Mononuclear cell (primary cell): ENCODE data around the gene PHYKPL. TPM values are rescaled to one million over a fixed set of nuclear protein-coding genes. Genes with fewer than 3 reads are reported as not detected.
"Not testable (repeated sequence)": the region's sequence is repeated elsewhere in the genome, so short reads cannot be mapped to it uniquely, and the experiment has no call there.

Experiments
- H3K27me3 ChIP-seq: 2 replicates; pipeline ENCODE4 v1.6.0; 2011; ENCODE audit warnings: low read length, control low read depth; ENCODE audit not compliant: insufficient read depth
- H3K4me1 ChIP-seq: 2 replicates; pipeline ENCODE4 v1.5.1; 2011; ENCODE audit warnings: mild to moderate bottlenecking, low read length, control low read depth; ENCODE audit not compliant: insufficient read depth
- H3K4me3 ChIP-seq: 2 replicates; pipeline ENCODE4 v1.5.1; 2011; ENCODE audit warnings: mild to moderate bottlenecking, low read length, moderate library complexity
- H3K9me3 ChIP-seq: 2 replicates; pipeline ENCODE4 v1.5.1; 2011; ENCODE audit warnings: low read depth, mild to moderate bottlenecking, control low read depth, low read length
- total RNA-seq: library from RNA; depleted of rRNA; stranded (reverse); fragments of >200 nt; gene quantifications from one replicate; pipeline ENCODE4 v1.2.3, GENCODE V29; 2012

Gene PHYKPL
- total RNA-seq, 1 donor: 38.4 TPM

DNA sequence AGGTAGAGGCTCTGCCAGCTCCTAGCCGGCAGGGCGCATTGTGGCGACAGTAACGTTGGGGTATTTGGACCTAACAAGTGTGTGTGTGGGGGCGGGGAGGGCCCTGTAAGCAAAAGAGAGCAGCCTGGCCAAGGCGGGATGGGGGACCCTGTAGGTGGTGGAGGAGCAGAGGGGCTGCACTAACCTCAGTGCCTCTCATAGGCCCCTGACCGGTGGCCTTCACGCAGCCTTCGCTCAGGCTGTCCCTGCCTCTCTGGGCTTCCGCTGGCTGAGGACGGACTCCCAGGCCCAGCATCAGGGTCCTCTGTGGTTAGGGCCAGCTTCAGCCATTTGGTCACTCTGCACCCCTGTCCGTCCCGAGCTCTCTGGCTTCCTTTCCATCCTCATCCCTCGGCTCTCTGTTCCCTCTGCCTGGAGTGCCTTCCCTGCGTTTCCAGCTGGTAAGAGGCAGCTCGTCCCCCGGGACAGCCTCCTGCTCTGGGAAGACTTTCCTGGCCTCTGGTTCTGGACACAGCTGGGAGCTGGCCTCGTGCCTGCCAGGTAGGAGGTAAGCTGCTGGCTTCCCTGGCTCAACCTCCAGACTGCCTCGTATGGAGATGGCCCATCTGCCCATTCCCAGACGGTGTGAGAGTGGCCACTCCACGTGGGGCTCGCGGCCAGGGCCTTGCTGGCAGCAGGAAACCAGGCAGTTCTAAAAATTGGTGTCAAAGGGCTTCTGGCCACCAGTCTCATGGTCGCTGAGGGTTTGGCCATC is 39.3 kb upstream of the PHYKPL start:
- Histone ChIP-seq H3K9me3 (no peaks in the 10 kb centered on the region), H3K4me1 (no peaks in the 10 kb centered on the region), H3K4me3 (no peak overlapping the region), H3K27me3 (no peaks in the 10 kb centered on the region)

DNA sequence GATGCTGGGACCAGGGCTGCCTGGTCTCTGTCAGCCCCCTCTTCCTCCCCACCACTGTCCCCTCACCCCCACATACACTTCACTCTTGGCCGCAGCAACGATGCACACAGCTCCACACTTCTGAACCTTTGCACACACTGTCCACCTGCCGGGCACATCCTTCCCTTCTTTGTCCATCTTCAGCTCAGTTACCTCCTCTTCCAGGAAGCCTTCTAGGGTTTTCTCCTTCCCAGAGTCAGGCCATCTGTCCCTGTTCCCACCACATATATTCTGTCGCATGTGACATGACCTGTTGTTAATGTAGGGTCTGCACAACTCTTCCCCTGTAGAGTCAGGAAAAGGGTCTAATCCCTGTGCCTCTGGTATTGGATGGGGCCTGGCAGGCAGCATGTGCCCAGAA is 38.6 kb upstream of the PHYKPL start:
- H3K9me3 ChIP-seq: no peaks in the 10 kb centered on the region
- H3K27me3 ChIP-seq: no peaks in the 10 kb centered on the region
- no peaks in the 10 kb centered on the region for H3K4me1 ChIP-seq
- no peak overlapping the region for H3K4me3 ChIP-seq

DNA sequence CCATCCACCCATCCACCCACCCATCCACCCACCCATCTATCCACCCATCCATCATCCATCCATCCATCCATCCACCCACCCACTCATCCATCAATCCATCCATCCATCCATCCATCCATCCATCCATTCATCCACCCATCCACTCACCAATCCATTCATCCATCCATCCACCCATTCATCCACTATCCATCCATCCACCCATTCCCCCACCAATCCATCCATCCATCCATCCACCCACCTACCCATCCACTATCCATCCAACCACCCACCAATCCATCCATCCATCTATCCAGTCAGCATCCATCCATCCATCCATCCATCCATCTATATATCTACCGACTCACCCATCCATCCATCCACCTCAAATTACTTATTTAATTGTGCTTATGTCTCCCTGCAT is 36.9 kb upstream of the PHYKPL start:
- no peaks in the 10 kb centered on the region for H3K4me1 ChIP-seq
- H3K9me3 ChIP-seq: no peaks in the 10 kb centered on the region
- H3K4me3 ChIP-seq: no peak overlapping the region
- no peaks in the 10 kb centered on the region for H3K27me3 ChIP-seq

DNA sequence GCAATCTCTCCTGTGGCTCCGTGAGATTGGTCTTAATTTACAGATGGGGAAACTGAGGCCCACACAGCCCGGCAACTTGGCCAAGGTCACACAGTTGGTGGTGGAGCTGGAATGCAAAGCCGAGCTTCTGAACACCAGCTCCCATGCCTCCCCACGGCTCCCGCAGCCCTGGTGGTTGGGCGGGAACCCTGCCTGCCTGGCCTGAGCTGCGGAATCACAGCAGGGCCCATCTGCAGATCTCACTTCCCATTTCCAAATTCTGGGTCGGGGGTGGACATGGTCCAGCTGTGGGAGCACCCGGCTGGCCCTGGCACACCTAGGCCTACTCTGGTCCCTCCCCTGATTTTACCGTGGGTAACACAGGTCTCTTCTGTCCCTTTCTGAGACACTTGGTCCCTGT is 35.3 kb upstream of the PHYKPL start:
- no peaks in the 10 kb centered on the region for H3K27me3 ChIP-seq
- no peak overlapping the region for H3K4me3 ChIP-seq
- H3K9me3 ChIP-seq: no peaks in the 10 kb centered on the region
- H3K4me1 ChIP-seq: no peaks in the 10 kb centered on the region

DNA sequence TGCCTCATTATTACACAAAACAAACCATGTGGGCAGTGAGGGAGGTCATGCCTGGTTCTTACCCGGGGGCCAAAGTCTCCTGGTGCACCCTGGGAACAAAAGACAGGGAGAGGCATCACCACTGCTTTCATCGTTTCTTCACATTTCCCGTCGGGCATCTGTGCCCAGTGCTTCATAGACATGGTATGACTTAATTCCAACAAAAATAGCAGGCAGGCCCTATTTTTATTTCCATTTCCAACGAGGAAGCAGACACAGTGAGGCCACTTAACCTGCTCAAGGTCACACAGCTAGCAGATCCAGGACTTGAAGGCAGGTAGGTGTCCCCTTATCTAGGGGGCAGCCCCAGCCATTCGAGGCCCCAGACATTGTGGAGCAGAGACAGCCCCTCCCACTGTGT is 34.6 kb upstream of the PHYKPL start:
- H3K27me3 ChIP-seq: no peaks in the 10 kb centered on the region
- no peaks in the 10 kb centered on the region for H3K9me3 ChIP-seq
- H3K4me1 ChIP-seq: no peaks in the 10 kb centered on the region
- H3K4me3 ChIP-seq: no peak overlapping the region

DNA sequence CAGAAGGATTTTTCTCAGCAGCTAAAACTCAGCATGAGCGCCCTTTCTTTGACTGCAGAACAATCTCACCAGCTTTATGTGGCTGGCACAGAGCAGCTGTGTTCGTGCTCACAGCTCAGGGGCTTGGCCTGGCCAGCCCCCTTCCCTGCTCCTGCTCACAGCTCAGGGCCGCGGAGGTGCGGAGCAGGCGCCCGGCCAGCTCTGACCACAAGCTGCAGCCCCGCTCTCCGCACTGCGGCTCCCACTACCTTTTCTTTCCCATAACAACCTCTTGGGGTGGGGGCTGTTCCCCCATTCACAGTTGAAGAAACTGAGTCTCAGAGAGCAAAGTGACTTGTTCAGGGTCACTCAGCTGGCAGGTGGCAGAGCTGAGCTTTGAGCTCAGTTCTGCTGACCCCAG is 34.0 kb upstream of the PHYKPL start:
- Histone ChIP-seq H3K27me3 (no peaks in the 10 kb centered on the region), H3K9me3 (no peaks in the 10 kb centered on the region), H3K4me3 (no peak overlapping the region), H3K4me1 (no peaks in the 10 kb centered on the region)

DNA sequence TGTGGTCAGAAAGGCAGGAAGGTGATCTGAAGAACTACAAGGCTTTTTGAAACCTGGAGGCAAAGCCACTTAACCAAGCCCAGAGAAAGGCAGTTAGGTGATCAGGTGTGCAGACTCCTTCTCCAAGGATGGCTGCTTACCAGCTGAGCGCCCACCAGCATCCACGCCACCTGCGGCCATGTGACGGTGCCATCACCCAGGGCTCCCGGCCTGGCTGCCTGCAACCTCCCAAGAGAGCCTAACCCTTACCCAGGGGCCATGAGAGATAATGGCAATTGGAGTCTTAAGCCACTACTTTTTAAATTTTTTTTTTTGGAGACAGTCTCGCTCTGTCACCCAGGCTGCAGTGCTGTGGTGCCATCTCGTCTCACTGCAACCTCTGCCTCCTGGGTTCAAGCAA is 33.1 kb upstream of the PHYKPL start:
- Histone ChIP-seq H3K9me3 (no peaks in the 10 kb centered on the region), H3K4me1 (no peaks in the 10 kb centered on the region), H3K4me3 (no peak overlapping the region), H3K27me3 (no peaks in the 10 kb centered on the region)

DNA sequence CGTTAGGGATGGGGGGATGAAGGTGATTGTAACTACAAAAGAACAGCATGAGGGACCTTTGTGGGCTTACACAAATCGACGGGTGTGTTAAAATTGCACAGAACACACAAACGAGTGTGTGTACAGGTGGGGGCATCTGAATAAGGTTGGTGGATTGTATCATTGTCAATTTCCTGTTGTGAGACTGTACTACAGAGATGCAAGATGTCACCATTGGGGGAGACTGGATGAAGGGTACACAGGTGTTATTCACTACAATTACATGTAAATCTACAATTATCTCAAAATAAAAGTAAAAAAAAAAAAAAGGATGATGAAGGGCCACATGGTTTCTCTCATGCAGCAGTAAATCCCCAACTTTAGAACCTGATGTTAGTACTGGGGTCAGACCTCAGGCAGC is 31.4 kb upstream of the PHYKPL start:
- no peaks in the 10 kb centered on the region for H3K4me1 ChIP-seq
- no peak overlapping the region for H3K4me3 ChIP-seq
- H3K27me3 ChIP-seq: no peaks in the 10 kb centered on the region
- no peaks in the 10 kb centered on the region for H3K9me3 ChIP-seq

DNA sequence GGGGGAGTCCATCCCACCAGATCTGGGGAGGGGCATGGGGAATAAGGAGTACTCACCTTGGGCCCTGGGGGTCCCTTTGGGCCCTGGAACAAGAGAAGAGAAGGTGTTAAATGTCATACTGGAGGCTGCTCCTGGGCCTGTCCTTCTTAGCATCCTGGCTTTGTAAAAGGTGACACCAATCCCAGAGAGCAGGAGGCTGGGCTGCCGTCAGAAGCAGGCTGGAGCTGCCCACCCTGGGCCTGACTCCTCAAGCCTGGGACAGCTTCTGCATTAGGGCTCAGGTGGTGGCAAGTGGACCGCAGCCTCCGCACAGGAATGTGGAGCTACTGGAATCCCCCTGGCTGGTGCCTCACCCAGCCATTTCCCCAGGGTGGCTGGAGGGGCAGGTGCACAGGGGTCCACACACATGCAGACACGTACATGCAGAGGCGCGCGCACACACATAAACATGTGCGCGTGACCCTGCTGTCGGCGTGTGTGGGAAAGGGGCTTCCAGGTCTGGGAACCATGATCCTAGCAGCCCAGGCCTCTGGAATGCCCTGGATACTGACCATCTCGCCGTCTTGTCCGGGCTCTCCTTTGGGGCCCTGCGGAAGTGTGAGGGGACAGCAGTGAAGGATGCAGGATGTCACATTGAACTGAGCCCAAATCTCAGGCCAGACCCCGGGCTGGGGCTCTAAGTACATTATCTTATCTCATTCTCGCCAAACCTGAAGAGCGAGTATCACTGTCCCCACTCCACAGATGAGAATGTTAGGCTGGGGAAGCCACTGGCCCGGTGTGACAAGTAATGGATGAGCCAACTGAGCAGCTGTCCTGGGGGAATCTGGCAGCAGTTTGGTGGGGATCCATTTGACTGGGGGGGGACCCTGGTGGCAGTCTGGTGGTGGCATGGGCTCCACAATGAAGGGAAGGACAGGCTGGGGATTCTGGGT is 29.3 kb upstream of the PHYKPL start:
- Histone ChIP-seq H3K9me3 (no peaks in the 10 kb centered on the region), H3K27me3 (no peaks in the 10 kb centered on the region), H3K4me1 (no peaks in the 10 kb centered on the region), H3K4me3 (no peak overlapping the region)

DNA sequence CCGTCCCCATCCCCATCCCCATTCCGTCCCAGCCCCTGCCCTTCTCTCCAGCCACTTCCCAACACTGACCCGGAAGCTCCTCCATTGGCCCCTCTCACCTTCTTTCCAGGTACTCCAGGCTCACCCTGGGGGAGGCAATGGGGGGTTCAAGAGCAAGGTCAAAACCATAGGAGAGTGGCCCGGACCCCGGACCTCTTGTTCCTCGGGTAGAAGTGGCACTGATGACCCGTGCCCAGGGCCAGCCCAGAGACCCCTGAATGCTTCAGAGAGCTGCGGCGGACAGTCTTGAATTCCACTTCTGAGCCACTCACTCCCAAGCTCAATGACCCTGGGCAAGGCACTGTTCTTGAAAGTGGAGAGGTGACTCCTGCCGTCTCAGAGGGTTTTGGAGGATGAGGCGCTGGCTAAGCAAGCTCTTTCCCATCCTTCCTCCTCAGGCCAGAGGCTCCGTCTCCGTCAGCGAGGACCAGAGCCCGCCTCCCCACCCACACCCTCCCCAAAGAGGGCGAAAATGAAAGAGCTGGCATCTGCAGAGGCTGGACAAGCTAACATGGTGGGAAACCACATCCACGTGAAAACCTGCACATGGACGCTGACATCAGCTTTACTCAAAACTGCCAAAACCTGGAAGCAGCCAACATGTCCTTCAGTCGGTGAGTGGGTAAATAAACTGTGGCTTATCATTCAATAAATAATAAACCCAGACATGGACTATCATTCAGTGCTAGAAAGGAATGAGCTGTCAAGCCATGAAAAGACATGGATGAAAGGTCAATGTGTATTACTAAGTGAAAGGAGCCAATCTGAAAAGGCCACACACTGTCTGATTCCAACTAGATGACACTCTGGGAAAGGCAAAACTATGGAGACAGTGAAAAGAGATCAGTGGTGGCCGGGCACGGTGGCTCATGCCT is 27.3 kb upstream of the PHYKPL start:
- no peaks in the 10 kb centered on the region for H3K4me1 ChIP-seq
- no peaks in the 10 kb centered on the region for H3K9me3 ChIP-seq
- no peak overlapping the region for H3K4me3 ChIP-seq
- no peaks in the 10 kb centered on the region for H3K27me3 ChIP-seq

DNA sequence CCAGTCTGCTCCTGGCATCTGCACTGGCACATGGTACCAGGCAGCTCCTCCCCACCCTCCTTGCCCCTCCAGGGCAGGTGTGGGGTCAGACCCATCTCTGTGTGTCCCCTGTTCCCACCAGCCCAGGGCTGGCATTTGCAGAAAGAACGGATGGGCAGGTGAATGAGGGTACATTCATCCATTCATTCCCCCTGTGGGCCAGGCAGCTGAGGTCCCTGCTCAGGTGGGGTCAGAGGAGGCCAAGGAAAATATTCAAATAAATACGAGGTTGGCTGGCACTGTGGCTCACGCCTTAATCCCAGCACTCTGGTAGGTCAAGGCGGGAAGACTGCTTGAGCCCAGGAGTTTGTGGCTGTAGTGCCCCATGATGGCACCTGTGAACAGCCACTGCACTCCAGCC is 25.0 kb upstream of the PHYKPL start:
- Histone ChIP-seq H3K9me3 (no peaks in the 10 kb centered on the region), H3K27me3 (no peaks in the 10 kb centered on the region), H3K4me1 (no peaks in the 10 kb centered on the region), H3K4me3 (no peak overlapping the region)

DNA sequence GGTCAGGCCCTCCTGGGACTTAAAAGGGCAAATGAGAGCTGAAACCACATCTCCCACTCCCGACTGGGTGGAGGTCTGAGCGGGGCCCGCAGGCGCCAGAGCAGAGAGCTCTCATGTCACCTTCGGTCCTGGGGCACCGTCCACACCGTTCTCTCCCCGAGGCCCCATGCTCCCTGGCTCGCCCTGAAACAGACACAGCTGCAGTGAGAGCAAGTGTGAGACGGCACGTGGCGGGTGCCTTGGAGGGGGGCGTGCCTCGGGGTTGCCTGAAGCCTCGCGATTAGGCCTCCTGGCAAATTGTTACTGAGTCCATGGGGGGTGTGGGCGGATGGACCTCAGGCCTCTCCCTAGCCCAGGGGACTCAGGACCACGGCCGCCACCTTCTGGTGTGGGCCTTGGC is 24.1 kb upstream of the PHYKPL start:
- Histone ChIP-seq H3K27me3 (no peaks in the 10 kb centered on the region), H3K9me3 (no peaks in the 10 kb centered on the region), H3K4me1 (no peaks in the 10 kb centered on the region), H3K4me3 (no peak overlapping the region)

DNA sequence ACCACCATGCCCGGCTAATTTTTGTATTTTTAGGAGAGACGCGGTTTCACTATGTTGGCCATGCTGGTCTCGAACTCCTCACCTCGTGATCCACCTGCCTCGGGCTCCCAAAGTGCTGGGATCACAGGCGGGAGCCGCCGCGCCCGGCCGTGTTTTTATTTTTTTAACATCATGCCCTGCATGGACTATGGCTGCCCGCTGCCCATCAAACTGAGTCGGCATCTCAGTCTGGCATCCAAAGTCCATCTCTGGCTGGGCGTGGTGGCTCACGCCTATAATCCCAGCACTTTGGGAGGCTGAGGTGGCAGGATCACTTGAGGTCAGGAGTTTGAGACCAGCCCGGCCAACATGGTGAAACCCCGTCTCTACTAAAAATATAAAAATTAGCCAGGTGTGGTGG is 21.0 kb upstream of the PHYKPL start:
- H3K9me3 ChIP-seq, H3K4me3 ChIP-seq, H3K27me3 ChIP-seq: not testable (repeated sequence)
- H3K4me1 ChIP-seq: peaks cover 16% of the 10 kb centered on the region

DNA sequence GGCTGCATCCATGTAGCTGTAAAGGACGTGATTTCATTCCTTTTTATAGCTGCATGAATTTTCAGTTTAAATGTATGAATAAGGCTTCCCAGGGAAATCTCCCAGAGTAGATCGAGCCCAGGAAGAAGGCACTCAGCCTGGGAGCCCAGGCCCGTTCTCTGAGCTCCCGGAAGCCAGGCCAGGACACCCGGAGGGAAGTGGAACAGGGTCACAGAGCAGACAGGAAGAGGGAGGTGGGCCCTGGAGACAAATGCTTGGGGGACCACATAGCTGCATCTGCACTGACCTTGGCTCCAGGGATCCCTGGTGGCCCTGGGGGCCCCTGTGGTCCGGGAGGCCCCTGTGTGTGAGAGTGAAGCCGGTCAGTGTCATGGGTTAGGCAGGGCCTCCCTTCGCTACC is 19.7 kb upstream of the PHYKPL start:
- H3K9me3 ChIP-seq: no peaks in the 10 kb centered on the region
- H3K4me1 ChIP-seq: peaks cover 18% of the 10 kb centered on the region
- H3K27me3 ChIP-seq: no peaks in the 10 kb centered on the region
- no peak overlapping the region for H3K4me3 ChIP-seq

DNA sequence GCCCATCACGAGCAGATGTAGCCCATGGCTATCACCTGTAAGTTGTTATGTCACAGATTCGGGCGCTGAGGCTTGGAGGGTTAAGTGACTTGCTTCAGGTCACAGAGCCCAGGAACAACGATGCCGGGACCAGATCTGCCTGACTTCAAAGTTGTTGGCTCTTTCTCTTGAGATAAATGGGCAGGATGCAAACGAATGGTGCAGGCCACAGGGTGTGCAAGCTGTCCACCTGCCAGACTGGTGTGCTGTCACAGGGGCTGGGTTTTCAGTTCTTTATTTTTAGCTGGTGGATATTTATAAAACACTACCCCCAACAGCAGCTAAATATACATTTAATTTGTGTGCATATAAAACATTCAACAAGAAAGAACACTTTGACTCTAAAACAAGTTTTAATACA is 17.7 kb upstream of the PHYKPL start:
- no peaks in the 10 kb centered on the region for H3K27me3 ChIP-seq
- H3K4me1 ChIP-seq: peaks cover 18% of the 10 kb centered on the region

More for the DNA sequence above, 17.7 kb upstream of the PHYKPL start:
- no peak overlapping the region for H3K4me3 ChIP-seq
- H3K9me3 ChIP-seq: no peaks in the 10 kb centered on the region
